Measurements from ENCODE around the gene HMBS.

HMBS gene

GRCh38 chr11:119113716-119114115 is 29.0 kb downstream of the HMBS start:
- TF ChIP-seq CTCF (IDR thresholded peaks at IDR 0.05; ENCODE audit: insufficient read depth, low read depth, low read length, missing control alignments) = no peak
- no peak for DNase-seq (ENCODE audit: low read depth)
- no peak overlapping the region for H3K4me3 ChIP-seq (ENCODE audit: low read depth, low read length)

DNA sequence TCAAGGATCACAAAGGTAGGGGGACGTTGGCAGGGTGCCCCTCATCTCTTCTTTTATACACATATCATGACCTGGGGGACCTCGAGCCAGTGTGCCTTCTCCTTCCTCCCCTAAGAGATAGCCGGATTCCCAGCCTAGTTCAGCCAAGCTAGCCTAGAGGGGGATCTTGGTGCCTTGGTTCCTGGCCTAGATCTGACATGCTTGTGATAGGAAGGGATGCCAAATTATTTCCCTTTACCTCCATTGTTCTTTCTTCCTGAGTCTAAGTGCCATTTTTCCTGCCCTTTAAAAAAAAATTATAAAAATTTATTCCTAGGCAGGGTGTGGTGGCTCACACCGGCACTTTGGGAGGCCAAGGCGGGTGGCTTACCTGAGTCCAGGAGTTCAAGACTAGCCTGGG is 29.7 kb downstream of the HMBS start:
- no peak for TF ChIP-seq CTCF (IDR thresholded peaks at IDR 0.05; ENCODE audit: insufficient read depth, low read depth, low read length, missing control alignments)
- H3K4me3 ChIP-seq (ENCODE audit: low read depth, low read length) = no peak overlapping the region
- DNase-seq (ENCODE audit: low read depth) = no peak

GRCh38 chr11:119115484-119116234 is 31.0 kb downstream of the HMBS start:
- TF ChIP-seq CTCF (IDR thresholded peaks at IDR 0.05; ENCODE audit: insufficient read depth, low read depth, low read length, missing control alignments) = no peak
- H3K4me3 ChIP-seq (ENCODE audit: low read depth, low read length) = no peak overlapping the region
- DNase-seq (ENCODE audit: low read depth) = no peak

DNA sequence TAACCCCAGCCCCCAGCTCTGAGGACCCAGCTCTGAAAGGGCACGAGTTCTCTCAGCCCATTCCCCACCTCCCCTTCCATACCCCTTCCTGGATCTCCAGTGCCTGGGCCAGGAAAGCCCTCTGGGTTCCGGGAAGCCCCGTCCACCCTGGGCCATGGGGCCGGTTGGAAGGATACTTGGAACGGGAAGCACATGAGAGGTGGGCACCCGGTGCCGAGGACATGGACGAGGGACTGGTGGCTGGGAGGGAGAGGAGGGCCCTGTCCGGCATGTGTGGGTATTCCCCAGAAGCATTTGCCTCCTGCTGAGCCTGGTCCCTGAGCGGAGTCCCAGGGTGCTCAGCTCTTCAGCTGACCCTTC is 31.5 kb downstream of the HMBS start:
- H3K4me3 ChIP-seq (ENCODE audit: low read depth, low read length) = no peak overlapping the region
- TF ChIP-seq CTCF (IDR thresholded peaks at IDR 0.05; ENCODE audit: insufficient read depth, low read depth, low read length, missing control alignments) = no peak
- DNase-seq (ENCODE audit: low read depth) = no peak

DNA sequence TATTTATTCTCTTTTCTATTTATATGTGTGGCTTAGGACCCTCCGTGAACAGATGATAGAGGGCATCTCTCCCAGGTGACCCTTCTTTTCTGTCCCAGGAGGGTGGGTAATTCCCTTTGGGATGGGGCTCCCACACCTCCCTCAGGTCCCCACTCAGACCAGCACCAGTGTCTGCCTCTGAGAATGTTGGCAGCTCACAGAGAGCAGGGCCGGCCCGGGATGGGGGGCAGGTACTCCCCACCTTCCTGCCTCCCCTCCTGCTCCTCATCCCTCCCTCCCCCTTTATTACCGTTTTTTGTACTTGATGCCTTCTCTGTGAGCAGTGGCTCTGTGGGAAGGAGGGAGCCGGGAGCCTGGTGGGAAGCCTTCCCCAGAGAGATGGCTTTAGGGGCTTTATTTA is 31.9 kb downstream of the HMBS start:
- TF ChIP-seq CTCF (IDR thresholded peaks at IDR 0.05; ENCODE audit: insufficient read depth, low read depth, low read length, missing control alignments) = no peak
- DNase-seq (ENCODE audit: low read depth) = no peak
- H3K4me3 ChIP-seq (ENCODE audit: low read depth, low read length) = no peak overlapping the region

- H3K4me3 ChIP-seq (ENCODE audit: low read depth, low read length) = no peak overlapping the region
- DNase-seq (ENCODE audit: low read depth) = no peak
- no peak for TF ChIP-seq CTCF (IDR thresholded peaks at IDR 0.05; ENCODE audit: insufficient read depth, low read depth, low read length, missing control alignments)
Measured at GRCh38 chr11:119117004-119117706, 32.5 kb downstream of the HMBS start.

All from GM12865 (cell line).